ENCODE results near the gene MAPKAP1.

DNA sequence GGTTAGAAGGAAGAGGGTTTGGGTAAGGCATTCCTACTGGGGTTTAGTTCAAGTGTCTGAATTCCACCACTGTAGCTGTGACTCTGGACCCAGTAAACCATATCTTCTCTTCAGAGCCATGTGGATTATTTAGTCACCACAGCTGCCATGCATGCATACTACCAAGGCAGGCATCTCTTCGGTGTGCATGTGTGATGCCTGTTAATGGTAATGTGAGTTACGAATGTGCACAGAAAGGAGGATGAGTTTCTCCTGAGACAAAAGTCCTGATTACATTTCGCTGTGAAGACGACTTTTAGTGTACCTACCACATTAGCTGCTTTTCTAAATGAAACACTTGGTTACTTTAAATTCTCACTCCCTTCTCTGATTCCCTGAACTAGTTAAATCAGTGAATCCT lies 49.5 kb upstream of the MAPKAP1 start:
- TF ChIP-seq POLR2A (IDR thresholded peaks at IDR 0.05; ENCODE audit: low read length) (no peak), GATA1 (IDR thresholded peaks at IDR 0.05; ENCODE audit: low read depth, low read length) (no peak)
